ENCODE measurements around the gene CEP78. TPM values are rescaled to one million over a fixed set of nuclear protein-coding genes. Genes with fewer than 3 reads are reported as not detected.
"Not testable (repeated sequence)": the region's sequence is repeated elsewhere in the genome, so short reads cannot be mapped to it uniquely, and the experiment has no call there.

Gene CEP78
- total and polyA plus RNA-seq, 7 donors: 2.4 to 14.0 (median 9.0) TPM

DNA sequence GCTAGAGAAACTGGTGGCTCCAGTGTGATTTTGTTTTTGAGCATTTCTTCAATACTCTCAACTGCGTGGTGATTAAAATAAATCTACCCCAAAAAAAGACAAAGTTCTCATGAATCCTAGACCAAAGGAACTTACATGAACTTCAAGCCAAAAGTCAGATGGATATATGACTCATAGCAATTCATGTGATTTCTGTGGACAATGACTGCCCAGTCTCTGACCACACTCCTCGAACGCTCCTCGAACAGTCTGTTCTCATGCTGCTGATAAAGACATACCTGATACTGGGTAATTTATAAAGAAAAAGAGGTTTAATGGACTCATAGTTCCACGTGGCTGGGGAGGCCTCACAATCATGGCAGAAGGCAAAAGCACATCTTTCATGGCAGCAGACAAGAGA lies 46.4 kb upstream of the CEP78 start:
- no peaks in the 10 kb centered on the region for H3K4me1 ChIP-seq
- no peak overlapping the region for H3K27ac ChIP-seq
- no peaks in the 10 kb centered on the region for H3K9me3 ChIP-seq
- intact Hi-C loops (cut with DNase I): no loop called here
- DNase-seq: no peak
- H3K4me3 ChIP-seq: no peak overlapping the region
- no peaks in the 10 kb centered on the region for H3K27me3 ChIP-seq
- H3K36me3 ChIP-seq: no peaks in the 10 kb centered on the region
- TF ChIP-seq POLR2A (IDR thresholded peaks at IDR 0.05): no peak
- TF ChIP-seq EP300 (IDR thresholded peaks at IDR 0.05): no peak
- TF ChIP-seq POLR2AphosphoS5 (IDR thresholded peaks at IDR 0.05): no peak
- TF ChIP-seq, protein P1, sequence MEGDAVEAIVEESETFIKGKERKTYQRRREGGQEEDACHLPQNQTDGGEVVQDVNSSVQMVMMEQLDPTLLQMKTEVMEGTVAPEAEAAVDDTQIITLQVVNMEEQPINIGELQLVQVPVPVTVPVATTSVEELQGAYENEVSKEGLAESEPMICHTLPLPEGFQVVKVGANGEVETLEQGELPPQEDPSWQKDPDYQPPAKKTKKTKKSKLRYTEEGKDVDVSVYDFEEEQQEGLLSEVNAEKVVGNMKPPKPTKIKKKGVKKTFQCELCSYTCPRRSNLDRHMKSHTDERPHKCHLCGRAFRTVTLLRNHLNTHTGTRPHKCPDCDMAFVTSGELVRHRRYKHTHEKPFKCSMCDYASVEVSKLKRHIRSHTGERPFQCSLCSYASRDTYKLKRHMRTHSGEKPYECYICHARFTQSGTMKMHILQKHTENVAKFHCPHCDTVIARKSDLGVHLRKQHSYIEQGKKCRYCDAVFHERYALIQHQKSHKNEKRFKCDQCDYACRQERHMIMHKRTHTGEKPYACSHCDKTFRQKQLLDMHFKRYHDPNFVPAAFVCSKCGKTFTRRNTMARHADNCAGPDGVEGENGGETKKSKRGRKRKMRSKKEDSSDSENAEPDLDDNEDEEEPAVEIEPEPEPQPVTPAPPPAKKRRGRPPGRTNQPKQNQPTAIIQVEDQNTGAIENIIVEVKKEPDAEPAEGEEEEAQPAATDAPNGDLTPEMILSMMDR (IDR thresholded peaks at IDR 0.05): no peak
- 82 to 85% methylated on average over 5 of the region's 5 CpGs for WGBS, 2 donors

DNA sequence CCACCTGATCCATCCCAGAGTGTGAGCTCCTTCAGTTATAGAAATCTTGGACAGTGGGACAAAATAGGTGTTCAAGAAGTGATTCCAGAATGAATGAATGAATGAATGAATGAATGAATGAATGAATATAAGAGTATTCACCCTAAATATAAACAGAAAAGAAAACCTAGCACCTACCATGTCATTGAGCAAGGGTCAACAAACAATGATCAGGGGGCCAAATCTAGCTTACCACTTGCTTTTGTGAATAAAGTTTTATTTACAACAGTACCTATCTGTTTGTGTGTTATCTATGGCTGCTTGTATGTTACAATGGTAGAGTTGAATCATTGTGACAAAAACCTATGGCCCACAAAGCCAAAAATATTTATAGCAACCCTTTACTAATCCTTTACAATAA lies 43.9 kb upstream of the CEP78 start:
- Histone ChIP-seq H3K4me1 (no peaks in the 10 kb centered on the region), H3K27ac (no peak overlapping the region), H3K27me3 (no peaks in the 10 kb centered on the region), H3K9me3 (no peaks in the 10 kb centered on the region), H3K36me3 (no peaks in the 10 kb centered on the region), H3K4me3 (no peak overlapping the region)
- TF ChIP-seq POLR2AphosphoS5 (IDR thresholded peaks at IDR 0.05): no peak
- TF ChIP-seq POLR2A (IDR thresholded peaks at IDR 0.05): no peak
- TF ChIP-seq, protein P1 (IDR thresholded peaks at IDR 0.05): no peak
- no peak for TF ChIP-seq EP300 (IDR thresholded peaks at IDR 0.05)
- no peak for DNase-seq
- intact Hi-C loops (cut with DNase I): no loop called here

DNA sequence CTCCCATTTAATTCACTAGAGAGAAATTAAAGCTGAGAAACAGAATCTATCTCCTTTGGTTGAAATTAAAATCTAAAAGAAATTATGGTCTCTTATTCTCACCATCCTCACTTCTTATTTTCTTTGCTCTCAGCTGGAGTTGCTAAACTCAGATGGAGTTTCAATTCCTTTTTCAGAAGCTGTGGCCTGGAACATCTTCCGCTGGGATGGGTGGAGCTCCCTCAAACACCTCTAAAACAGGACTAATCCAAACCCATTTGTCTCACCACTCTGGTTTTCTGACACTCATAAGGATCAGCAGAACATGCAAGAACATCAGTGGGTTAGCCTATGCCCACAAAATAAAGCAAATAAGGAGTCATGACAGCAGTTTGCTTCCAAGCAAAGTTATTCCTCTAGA lies 39.6 kb upstream of the CEP78 start:
- Histone ChIP-seq H3K4me3 (no peak overlapping the region), H3K36me3 (no peaks in the 10 kb centered on the region), H3K4me1 (no peaks in the 10 kb centered on the region), H3K27ac (no peak overlapping the region), H3K9me3 (no peaks in the 10 kb centered on the region), H3K27me3 (no peaks in the 10 kb centered on the region)
- TF ChIP-seq, protein P1 (IDR thresholded peaks at IDR 0.05): no peak
- no peak for TF ChIP-seq POLR2AphosphoS5 (IDR thresholded peaks at IDR 0.05)
- TF ChIP-seq POLR2A (IDR thresholded peaks at IDR 0.05): no peak
- TF ChIP-seq EP300 (IDR thresholded peaks at IDR 0.05): no peak
- intact Hi-C loops (cut with DNase I): no loop called here
- DNase-seq: no peak
- WGBS, 2 donors: 70 to 97% methylated on average over 1 of the region's 1 CpG

DNA sequence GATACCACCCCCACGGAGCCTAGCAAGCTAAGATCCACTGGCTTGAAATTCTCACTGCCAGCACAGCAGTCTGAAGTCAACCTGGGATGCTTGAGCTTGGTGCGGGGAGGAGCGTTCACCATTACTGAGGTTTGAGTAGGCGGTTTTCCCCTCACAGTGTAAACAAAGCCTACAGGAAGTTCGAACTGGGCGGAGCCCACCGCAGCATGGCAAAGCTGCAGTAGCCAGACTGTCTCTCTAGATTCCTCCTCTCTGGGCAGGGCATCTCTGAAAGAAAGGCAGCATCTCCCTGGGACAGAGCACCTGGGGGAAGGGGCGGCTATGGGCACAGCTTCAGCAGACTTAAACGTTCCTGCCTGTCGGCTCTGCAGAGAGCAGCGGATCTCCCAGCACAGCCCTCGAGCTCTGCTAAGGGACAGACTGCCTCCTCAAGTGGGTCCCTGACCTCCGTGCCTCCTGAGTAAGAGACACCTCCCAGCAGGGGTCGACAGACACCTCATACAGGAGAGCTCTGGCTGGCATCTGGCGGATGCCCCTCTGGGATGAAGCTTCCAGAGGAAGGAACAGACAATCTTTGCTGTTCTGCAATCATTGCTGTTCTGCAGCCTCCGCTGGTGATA lies 34.6 kb upstream of the CEP78 start:
- H3K4me3 ChIP-seq; H3K9me3 ChIP-seq; H3K4me1 ChIP-seq; H3K27me3 ChIP-seq; H3K27ac ChIP-seq; DNase-seq; H3K36me3 ChIP-seq; intact Hi-C loops (cut with DNase I): not testable (repeated sequence)
- 24 to 35% methylated on average over 16 of the region's 16 CpGs for WGBS, 2 donors

DNA sequence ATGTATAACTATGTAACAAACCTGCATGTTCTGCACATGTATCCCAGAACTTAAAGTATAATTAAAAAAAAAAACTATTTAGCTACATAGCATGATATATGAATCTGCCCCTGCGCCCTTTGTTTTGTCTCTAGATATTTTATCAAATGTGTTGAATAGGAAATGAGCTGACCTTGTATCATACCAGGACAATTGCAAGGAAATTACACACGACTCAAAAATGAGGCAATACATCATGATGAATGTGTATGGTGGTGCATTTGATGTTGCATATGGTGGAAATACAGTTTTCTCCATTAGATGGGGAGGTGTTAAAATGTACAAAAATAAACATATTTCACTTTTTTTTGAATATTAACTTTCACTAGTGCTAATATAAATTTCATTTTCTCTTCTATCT lies 28.6 kb upstream of the CEP78 start:
- DNase-seq: no peak
- Histone ChIP-seq H3K27me3 (no peaks in the 10 kb centered on the region), H3K4me1 (no peaks in the 10 kb centered on the region), H3K27ac (no peak overlapping the region), H3K36me3 (no peaks in the 10 kb centered on the region), H3K9me3 (no peaks in the 10 kb centered on the region), H3K4me3 (no peak overlapping the region)
- WGBS, 2 donors: 77 to 89% methylated on average over 2 of the region's 2 CpGs
- intact Hi-C loops (cut with DNase I): no loop called here
- TF ChIP-seq POLR2AphosphoS5 (IDR thresholded peaks at IDR 0.05): no peak
- no peak for TF ChIP-seq POLR2A (IDR thresholded peaks at IDR 0.05)
- TF ChIP-seq, protein P1 (IDR thresholded peaks at IDR 0.05): no peak
- TF ChIP-seq EP300 (IDR thresholded peaks at IDR 0.05): no peak
